IMR-90 (cell line): ENCODE measurements around the gene CTNND2. TPM values are rescaled to one million over a fixed set of nuclear protein-coding genes. Genes with fewer than 3 reads are reported as not detected.

Source experiments
- ATAC-seq: fragments of 200-7000 bp; cut with Tn5 transposase; 2 replicates; pipeline ENCODE4 v1.9.1; 2020; ENCODE audit warnings: low read depth, mild to moderate bottlenecking, moderate library complexity
- BruUV-seq: library from RNA; stranded (reverse); fragments of 400-500 nt; replicated peaks from 2 replicates; lab custom pipeline; 2021; lab: Mats Ljungman, UMichigan
- CTCF ChIA-PET: fragments of 300-600 bp; formaldehyde crosslinking; extraction: SDS; loops from one replicate; lab custom pipeline; 2021; ENCODE audit warnings: antibody characterized with exemption; lab: Yijun Ruan, JAX
- POLR2A ChIA-PET: fragments of 300-600 bp; sonication (Branson Sonifier 250); formaldehyde crosslinking; loops from one replicate; lab custom pipeline; 2022; ENCODE audit warnings: antibody characterized with exemption; ENCODE audit not compliant: unreplicated experiment; lab: Charles Lee
- DNase-seq: peaks from one replicate; pipeline ENCODE4 v3.0.0; 2013
- H2AFZ ChIP-seq: replicated peaks from 2 replicates; pipeline ENCODE3; 2013; ENCODE audit warnings: low read length, mild to moderate bottlenecking; ENCODE audit not compliant: poor library complexity
- H2AK5ac ChIP-seq: 2 replicates; pipeline ENCODE4 v1.6.1; 2013; ENCODE audit warnings: low read depth, low read length, inconsistent platforms
- H2AK9ac ChIP-seq: replicated peaks from 2 replicates; pipeline ENCODE3; 2013; ENCODE audit warnings: mild to moderate bottlenecking, low read depth, low read length, moderate library complexity; ENCODE audit not compliant: poor library complexity
- H2BK120ac ChIP-seq: 2 replicates; pipeline ENCODE4 v1.6.1; 2013; ENCODE audit warnings: low read depth, low read length, inconsistent platforms
- H2BK15ac ChIP-seq: 3 replicates; pipeline ENCODE4 v1.6.1; 2013; ENCODE audit warnings: low read depth, low read length, inconsistent platforms
- H2BK20ac ChIP-seq: 2 replicates; pipeline ENCODE4 v1.6.1; 2013; ENCODE audit warnings: low read depth, mild to moderate bottlenecking, inconsistent platforms, low read length, moderate library complexity
- H2BK5ac ChIP-seq: 2 replicates; pipeline ENCODE4 v1.6.1; 2013; ENCODE audit warnings: mild to moderate bottlenecking, low read depth, low read length, inconsistent platforms; ENCODE audit not compliant: poor library complexity, severe bottlenecking
- H3K14ac ChIP-seq: replicated peaks from 2 replicates; pipeline ENCODE4 v1.6.1; 2013; ENCODE audit warnings: low read depth, low read length, inconsistent platforms
- H3K18ac ChIP-seq: 2 replicates; pipeline ENCODE4 v1.6.1; 2013; ENCODE audit warnings: low read depth, low read length, control low read depth
- H3K23ac ChIP-seq: 2 replicates; pipeline ENCODE4 v1.6.1; 2013; ENCODE audit warnings: low read depth, low read length, inconsistent platforms
- H3K27ac ChIP-seq: 2 replicates; pipeline ENCODE4 v1.5.1; 2013; ENCODE audit warnings: mild to moderate bottlenecking, control low read depth, low read length; ENCODE audit not compliant: insufficient read depth
- H3K27me3 ChIP-seq: 2 replicates; pipeline ENCODE4 v1.6.1; 2013; ENCODE audit warnings: low read length; ENCODE audit not compliant: control insufficient read depth, insufficient read depth
- H3K36me3 ChIP-seq: 2 replicates; pipeline ENCODE4 v1.6.1; 2013; ENCODE audit warnings: low read length, mixed read lengths; ENCODE audit not compliant: control insufficient read depth, insufficient read depth
- H3K4ac ChIP-seq: 2 replicates; pipeline ENCODE4 v1.6.1; 2013; ENCODE audit warnings: low read depth, low read length, inconsistent platforms
- H3K4me1 ChIP-seq: 2 replicates; pipeline ENCODE4 v1.6.1; 2013; ENCODE audit warnings: low read length, mixed read lengths; ENCODE audit not compliant: control insufficient read depth, insufficient read depth
- H3K4me2 ChIP-seq: 2 replicates; pipeline ENCODE4 v1.6.1; 2013; ENCODE audit warnings: low read depth, mild to moderate bottlenecking, control low read depth, low read length, moderate library complexity
- H3K4me3 ChIP-seq: 2 replicates; pipeline ENCODE4 v1.5.1; 2013; ENCODE audit warnings: low read depth, mild to moderate bottlenecking, control low read depth, low read length, moderate library complexity; ENCODE audit not compliant: insufficient read depth
- H3K56ac ChIP-seq: 2 replicates; pipeline ENCODE4 v1.6.1; 2013; ENCODE audit warnings: low read length, inconsistent platforms; ENCODE audit not compliant: insufficient read depth; ENCODE audit errors: extremely low read depth
- H3K79me1 ChIP-seq, 2 experiments: 2 replicates each; pipeline ENCODE4 v1.6.1; 2013; ENCODE audit warnings: low read length in 2 of 2, inconsistent platforms in 1 of 2, low read depth in 1 of 2
- H3K9ac ChIP-seq: 2 replicates; pipeline ENCODE4 v1.6.1; 2013; ENCODE audit warnings: low read depth, low read length, control low read depth
- H3K9me1 ChIP-seq: 2 replicates; pipeline ENCODE4 v1.6.1; 2013; ENCODE audit warnings: low read length, inconsistent platforms; ENCODE audit not compliant: insufficient read depth
- H3K9me3 ChIP-seq: 2 replicates; pipeline ENCODE4 v1.6.1; 2013; ENCODE audit warnings: low read length; ENCODE audit not compliant: control insufficient read depth, insufficient read depth
- H4K20me1 ChIP-seq: 2 replicates; pipeline ENCODE4 v1.6.1; 2013; ENCODE audit warnings: low read length, inconsistent platforms; ENCODE audit not compliant: insufficient read depth
- H4K5ac ChIP-seq: 2 replicates; pipeline ENCODE4 v1.6.1; 2013; ENCODE audit warnings: mild to moderate bottlenecking, low read depth, low read length, control low read depth
- H4K8ac ChIP-seq, 2 experiments: 2 replicates each; pipeline ENCODE4 v1.6.1; 2013; ENCODE audit warnings: low read depth in 2 of 2, low read length in 2 of 2, control low read depth in 1 of 2, inconsistent platforms in 1 of 2
- H4K91ac ChIP-seq: 2 replicates; pipeline ENCODE4 v1.6.1; 2013; ENCODE audit warnings: low read depth, low read length, inconsistent platforms; ENCODE audit not compliant: insufficient read depth
- BHLHE40 ChIP-seq: fragments of 150-350 bp; IDR thresholded peaks from 2 replicates; pipeline ENCODE4 v1.6.1; 2016; ENCODE audit warnings: mild to moderate bottlenecking, low read depth, low read length
- CEBPB ChIP-seq: IDR thresholded peaks from 2 replicates; pipeline ENCODE4 v1.6.1; 2012; ENCODE audit warnings: low read depth, low read length, improper control_type of control experiment
- CHD1 ChIP-seq: IDR thresholded peaks from 2 replicates; pipeline ENCODE4 v1.6.1; 2012; ENCODE audit warnings: low read depth, low read length, improper control_type of control experiment
- FOS ChIP-seq: fragments of 150-350 bp; IDR thresholded peaks from 2 replicates; pipeline ENCODE4 v1.6.1; 2016; ENCODE audit warnings: low read depth, low read length
- MAZ ChIP-seq: IDR thresholded peaks from 2 replicates; pipeline ENCODE4 v1.6.1; 2012; ENCODE audit warnings: low read depth, mild to moderate bottlenecking, low read length, improper control_type of control experiment, moderate library complexity, borderline replicate concordance
- RAD21 ChIP-seq: IDR thresholded peaks from 2 replicates; pipeline ENCODE4 v1.6.1; 2012; ENCODE audit warnings: low read length, improper control_type of control experiment
- RFX5 ChIP-seq: IDR thresholded peaks from 2 replicates; pipeline ENCODE4 v1.8.0; 2012; ENCODE audit warnings: low read depth, mild to moderate bottlenecking, low read length, moderate library complexity
- SMC3 ChIP-seq: fragments of 150-350 bp; IDR thresholded peaks from 2 replicates; pipeline ENCODE4 v1.6.1; 2016; ENCODE audit warnings: low read depth, mild to moderate bottlenecking, antibody characterized with exemption, low read length, moderate library complexity
- WGBS, 2 experiments: methylation state at CpG; one replicate each; pipeline versions ENCODE4 v1.1.5 to v1.1.7; 2013; ENCODE audit warnings: missing lambda C conversion rate in 2 of 2; ENCODE audit not compliant: insufficient read length in 1 of 2; ENCODE audit errors: extremely low coverage in 2 of 2; 5-methylcytosine and 5-hydroxymethylcytosine counted together
- dilution Hi-C: fragments of 300-500 bp; cut with HindIII; formaldehyde crosslinking; loops from one replicate; pipeline ENCODE4 v1.14.3; 2018; ENCODE audit warnings: low sequenced_read_pairs; ENCODE audit not compliant: unreplicated experiment
- in situ Hi-C: fragments of 300-500 bp; cut with MboI; formaldehyde crosslinking; loops from 3 replicates; pipeline ENCODE4 v1.14.3; 2019; ENCODE audit warnings: low sequenced_read_pairs, inconsistent platforms, mixed read lengths
- intact Hi-C: fragments of 100-400 bp; cut with micrococcal nuclease; formaldehyde crosslinking; loops from 2 replicates; pipeline ENCODE4 v1.10.0; 2022
- polyA plus RNA-seq, 3 experiments: library from polyadenylated mRNA; depleted of rRNA; stranded (reverse); fragments of >200 nt; gene quantifications; 2 replicates each; pipeline ENCODE4 v1.2.3, GENCODE V29; 2012; ENCODE audit warnings: low replicate concordance in 1 of 3
- total RNA-seq: library from RNA; depleted of rRNA; stranded (reverse); fragments of >200 nt; gene quantifications from 2 replicates; pipeline ENCODE4 v1.2.3, GENCODE V29; 2012
- TF ChIP-seq, protein P1 (sequence below): fragments of 150-350 bp; IDR thresholded peaks from 2 replicates; pipeline ENCODE4 v1.6.1; 2016; ENCODE audit warnings: low read depth, mild to moderate bottlenecking, low read length, moderate library complexity, borderline replicate concordance

The CTNND2 gene
- total and polyA plus RNA-seq, 2 of the 4 experiments (the other 2 are of a cell fraction), result not detected

- Histone ChIP-seq H3K56ac (no peak overlapping the region), H2AK9ac (no peak overlapping the region), H2BK15ac (no peak overlapping the region), H3K14ac (no peak overlapping the region), H2AK5ac (no peak overlapping the region), H3K4me3 (no peak overlapping the region), H3K9me3 (no peaks in the 10 kb centered on the region), H3K23ac (no peak overlapping the region), H3K27ac (no peak overlapping the region), H3K4ac (no peak overlapping the region), H3K9me1 (no peaks in the 10 kb centered on the region), H3K27me3 (peaks cover 2% of the 10 kb centered on the region; the same call in 1 of the 2 replicates), H3K79me1 (no peaks in the 10 kb centered on the region), H2BK120ac (no peak overlapping the region), H2AFZ (no peak overlapping the region), H3K4me1 (no peaks in the 10 kb centered on the region), H4K20me1 (no peaks in the 10 kb centered on the region), H3K18ac (no peak overlapping the region), H3K9ac (no peak overlapping the region), H2BK5ac (no peak overlapping the region), H4K8ac (no peak overlapping the region), H4K5ac (no peak overlapping the region), H3K4me2 (no peak overlapping the region), H4K91ac (no peak overlapping the region), H2BK20ac (no peak overlapping the region), H3K36me3 (no peaks in the 10 kb centered on the region)
- ATAC-seq (no peak), DNase-seq (no peak)
- dilution Hi-C loops, result no loop called here
- no TSS peak for BruUV-seq
- POLR2A ChIA-PET, result no interaction called here
- TF ChIP-seq BHLHE40 (no peak), SMC3 (no peak), RAD21 (no peak), RFX5 (no peak), CEBPB (no peak), MAZ (no peak), FOS (no peak), CHD1 (no peak)
- TF ChIP-seq, protein P1, sequence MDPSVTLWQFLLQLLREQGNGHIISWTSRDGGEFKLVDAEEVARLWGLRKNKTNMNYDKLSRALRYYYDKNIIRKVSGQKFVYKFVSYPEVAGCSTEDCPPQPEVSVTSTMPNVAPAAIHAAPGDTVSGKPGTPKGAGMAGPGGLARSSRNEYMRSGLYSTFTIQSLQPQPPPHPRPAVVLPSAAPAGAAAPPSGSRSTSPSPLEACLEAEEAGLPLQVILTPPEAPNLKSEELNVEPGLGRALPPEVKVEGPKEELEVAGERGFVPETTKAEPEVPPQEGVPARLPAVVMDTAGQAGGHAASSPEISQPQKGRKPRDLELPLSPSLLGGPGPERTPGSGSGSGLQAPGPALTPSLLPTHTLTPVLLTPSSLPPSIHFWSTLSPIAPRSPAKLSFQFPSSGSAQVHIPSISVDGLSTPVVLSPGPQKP, result no peak
- WGBS, 2 experiments, result 60% methylated on average over 1 of the region's 5 CpGs; no CpG with 5 or more reads in 1 of the 2 experiments
- intact Hi-C loops, result no loop called here
- CTCF ChIA-PET, result no interaction called here
- in situ Hi-C loops, result no loop called here
These were observed 876.6 kb downstream of the CTNND2 start for GRCh38 chr5:11027660-11028059.
